Measurements from ENCODE around the gene IFT27. TPM values are rescaled to one million over a fixed set of nuclear protein-coding genes. Genes with fewer than 3 reads are reported as not detected.
"Not testable (repeated sequence)": the region's sequence is repeated elsewhere in the genome, so short reads cannot be mapped to it uniquely, and the experiment has no call there.

The IFT27 gene
- polyA plus RNA-seq, 1 experiment: 23.0 TPM

GRCh38 chr22:36757668-36758211 lies 18.2 kb downstream of the IFT27 start:
- Histone ChIP-seq H3K4me3 (ENCODE audit: low read depth, low read length) (no peak overlapping the region), H3K27me3 (ENCODE audit: control insufficient read depth, insufficient read depth, low read length) (peaks cover 4% of the 10 kb centered on the region), H3K36me3 (ENCODE audit: control insufficient read depth, insufficient read depth, low read length) (no peaks in the 10 kb centered on the region)
- DNase-seq (ENCODE audit: low read depth): no peak
- ChIA-PET POLR2A (no interaction called here), CTCF (interaction anchor here (0.7 to 4.1 kb wide), 15 partner anchors 8 to 219 kb away, joined by 3 to 37 read pairs (median 5); partner anchors contain the start of gene IFT27)
- TF ChIP-seq CTCF (IDR thresholded peaks at IDR 0.05; ENCODE audit: insufficient read depth, low read depth, low read length): peak; percentile 89

DNA sequence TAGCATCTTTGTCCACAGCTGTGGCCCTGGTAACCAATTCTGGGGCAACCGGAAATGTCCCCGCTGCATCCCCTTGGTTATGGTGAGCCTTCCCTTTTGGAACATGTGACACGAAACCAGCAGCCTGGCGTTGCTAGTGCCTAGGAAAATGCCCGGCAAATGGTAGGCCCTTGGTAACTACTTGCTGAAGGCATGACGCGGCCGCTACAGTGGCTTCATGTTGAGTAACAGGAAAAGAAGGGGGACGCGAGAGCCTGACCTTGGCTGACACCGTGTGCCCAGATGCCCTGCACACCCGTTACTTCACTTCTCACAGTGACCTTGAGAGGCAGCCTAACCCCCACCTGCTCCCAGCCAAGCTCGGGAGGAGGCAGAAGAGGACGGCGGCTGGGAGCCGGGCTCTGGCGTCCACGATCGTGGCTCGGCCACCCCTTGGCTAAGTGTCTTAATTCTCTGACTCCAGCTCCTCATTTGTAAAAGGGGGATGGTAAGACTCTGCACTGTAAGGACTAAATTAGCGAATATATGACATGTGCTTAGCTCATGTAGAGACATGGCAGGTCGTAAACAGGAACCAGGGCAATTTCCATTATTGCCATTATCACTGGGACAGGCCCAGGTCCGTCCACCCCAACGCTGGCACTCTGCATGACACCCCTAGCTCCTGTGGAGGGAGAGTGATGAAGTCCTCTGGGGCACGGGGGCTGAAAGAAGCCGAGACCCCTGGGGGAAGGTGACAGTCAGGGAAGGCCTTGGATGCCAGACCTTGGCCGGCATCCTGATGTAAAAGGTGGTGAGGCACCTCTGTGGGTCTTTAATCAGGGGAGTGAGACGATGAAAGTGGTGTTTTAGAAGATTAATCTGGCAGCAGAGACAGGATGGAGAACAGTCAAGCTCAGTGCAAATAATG lies 18.9 kb downstream of the IFT27 start:
- H3K4me3 ChIP-seq (ENCODE audit: low read depth, low read length): no peak overlapping the region
- ChIA-PET POLR2A (no interaction called here), CTCF (interaction anchor here (0.8 to 4.1 kb wide), 15 partner anchors 9 to 210 kb away, joined by 3 to 37 read pairs (median 5); partner anchors contain the start of gene IFT27)

DNA sequence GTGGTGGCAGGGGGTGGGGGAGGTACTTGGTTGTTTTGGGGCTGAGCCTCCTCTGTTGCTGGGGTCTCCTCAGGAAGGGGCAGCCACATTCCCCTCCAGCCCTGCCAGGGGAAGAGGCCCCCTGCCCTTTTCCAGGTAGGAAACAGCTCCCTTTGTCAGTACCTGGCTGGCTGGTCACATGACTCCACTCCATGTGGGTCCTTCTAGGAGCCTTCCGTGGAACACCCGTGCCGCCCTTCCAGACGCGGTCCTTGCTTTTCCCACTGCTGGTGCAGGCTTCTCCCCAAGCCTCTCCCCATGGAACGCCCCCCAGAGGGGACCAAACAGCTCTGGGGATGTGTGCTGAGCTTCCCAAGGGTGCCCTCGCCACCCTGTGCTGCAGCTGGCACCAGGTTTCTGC lies 19.9 kb downstream of the IFT27 start:
- DNase-seq (ENCODE audit: low read depth): no peak
- Histone ChIP-seq H3K36me3 (ENCODE audit: control insufficient read depth, insufficient read depth, low read length) (no peaks in the 10 kb centered on the region), H3K4me3 (ENCODE audit: low read depth, low read length) (no peak overlapping the region), H3K27me3 (ENCODE audit: control insufficient read depth, insufficient read depth, low read length) (peaks cover 5% of the 10 kb centered on the region)
- CTCF ChIA-PET: interaction anchor here (0.8 to 4.1 kb wide), 8 partner anchors 10 to 209 kb away, joined by 3 to 37 read pairs (median 6); partner anchors contain the start of gene IFT27
- TF ChIP-seq CTCF (IDR thresholded peaks at IDR 0.05; ENCODE audit: insufficient read depth, low read depth, low read length): no peak
- POLR2A ChIA-PET: no interaction called here

More for the DNA sequence above, 18.9 kb downstream of the IFT27 start:
- Histone ChIP-seq H3K27me3 (ENCODE audit: control insufficient read depth, insufficient read depth, low read length) (peaks cover 5% of the 10 kb centered on the region), H3K36me3 (ENCODE audit: control insufficient read depth, insufficient read depth, low read length) (no peaks in the 10 kb centered on the region)
- DNase-seq (ENCODE audit: low read depth): no peak
- no peak for TF ChIP-seq CTCF (IDR thresholded peaks at IDR 0.05; ENCODE audit: insufficient read depth, low read depth, low read length)

GRCh38 chr22:36755316-36755715 lies 20.6 kb downstream of the IFT27 start:
- POLR2A ChIA-PET: no interaction called here

GRCh38 chr22:36754881-36755280 lies 21.0 kb downstream of the IFT27 start:
- H3K36me3 ChIP-seq (ENCODE audit: control insufficient read depth, insufficient read depth, low read length); POLR2A ChIA-PET; H3K27me3 ChIP-seq (ENCODE audit: control insufficient read depth, insufficient read depth, low read length); DNase-seq (ENCODE audit: low read depth); H3K4me3 ChIP-seq (ENCODE audit: low read depth, low read length): not testable (repeated sequence)
- CTCF ChIA-PET: interaction anchor here (0.6 to 4.1 kb wide), 3 partner anchors 8 to 20 kb away, joined by 3 to 37 read pairs (median 5); partner anchors contain the start of gene IFT27

More at GRCh38 chr22:36755316-36755715, 20.6 kb downstream of the IFT27 start:
- TF ChIP-seq CTCF (IDR thresholded peaks at IDR 0.05; ENCODE audit: insufficient read depth, low read depth, low read length): no peak
- CTCF ChIA-PET: interaction anchor here (0.6 to 4.1 kb wide), 5 partner anchors 9 to 208 kb away, joined by 3 to 37 read pairs (median 6); partner anchors contain the start of gene IFT27
- no peak for DNase-seq (ENCODE audit: low read depth)
- peaks cover 6% of the 10 kb centered on the region for H3K27me3 ChIP-seq (ENCODE audit: control insufficient read depth, insufficient read depth, low read length)
- H3K36me3 ChIP-seq (ENCODE audit: control insufficient read depth, insufficient read depth, low read length): no peaks in the 10 kb centered on the region
- H3K4me3 ChIP-seq (ENCODE audit: low read depth, low read length): no peak overlapping the region
